Erythroblast (primary cell): ENCODE measurements around the gene DTX3L.

Experiments used
- GATA1 ChIP-seq: IDR thresholded peaks from 2 replicates; pipeline ENCODE4 v1.6.1; 2011; ENCODE audit warnings: low read depth, mild to moderate bottlenecking, control low read depth, low read length, moderate library complexity
- POLR2A ChIP-seq: IDR thresholded peaks from 2 replicates; pipeline ENCODE4 v1.6.1; 2011; ENCODE audit warnings: mild to moderate bottlenecking, low read length

- no peak for TF ChIP-seq POLR2A
- TF ChIP-seq GATA1, result no peak
Measured at GRCh38 chr3:122623031-122623829, 59.1 kb downstream of the DTX3L start.
